Skeletal muscle cell (primary cell): ENCODE results near the gene MTCP1.
A peak's percentile ranks its signal among the peaks of the same experiment; 100 is the strongest.

Source experiments
- DNase-seq: peaks from one replicate; pipeline ENCODE4 v3.0.0-alpha.2; 2010; ENCODE audit warnings: low read depth
- H3K4me3 ChIP-seq: 2 replicates; pipeline ENCODE4 v1.5.1; 2011; ENCODE audit warnings: low read depth, mild to moderate bottlenecking, control low read depth, low read length, moderate library complexity

Gene MTCP1

DNA sequence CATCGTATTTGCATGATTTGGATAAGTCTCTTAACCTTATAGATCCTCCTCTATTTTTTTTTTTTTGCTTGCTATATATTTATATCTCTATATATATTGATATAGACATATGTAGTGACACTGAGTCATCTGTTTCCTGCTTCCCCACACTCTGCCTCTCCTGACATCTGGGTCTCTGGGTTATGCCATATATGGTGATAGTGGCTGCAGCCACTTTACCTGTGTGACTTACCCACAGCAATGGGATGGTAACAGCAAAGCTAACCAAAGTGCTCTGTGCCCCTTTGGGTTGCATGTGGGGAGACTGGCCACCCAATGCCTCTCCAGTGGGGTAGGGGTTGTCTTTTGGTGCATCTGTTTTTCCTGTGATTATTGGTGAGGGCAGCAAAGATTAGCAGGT lies 14.5 kb downstream of the MTCP1 start:
- DNase-seq, result no peak

DNA sequence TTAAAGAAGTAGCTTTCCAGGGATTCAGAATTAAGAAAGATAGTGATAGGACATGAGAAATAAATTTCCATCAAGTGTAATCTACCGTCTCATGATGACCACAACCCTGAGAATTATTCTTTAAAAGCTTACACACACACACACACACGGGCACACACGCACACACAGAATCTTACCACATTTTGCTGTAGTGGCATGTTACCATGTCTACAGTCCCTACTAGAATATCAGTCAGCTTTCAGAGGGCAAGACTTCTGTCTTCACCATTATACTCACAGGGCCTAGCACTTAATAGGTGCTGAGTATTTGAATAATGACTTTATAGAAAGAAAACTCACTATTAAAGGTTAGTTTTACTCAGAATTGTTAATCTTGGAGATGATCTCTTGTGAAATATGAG lies 15.4 kb downstream of the MTCP1 start:
- H3K4me3 ChIP-seq, result no peak overlapping the region
- no peak for DNase-seq

More for the DNA sequence above, 14.5 kb downstream of the MTCP1 start:
- H3K4me3 ChIP-seq, result no peak overlapping the region

DNA sequence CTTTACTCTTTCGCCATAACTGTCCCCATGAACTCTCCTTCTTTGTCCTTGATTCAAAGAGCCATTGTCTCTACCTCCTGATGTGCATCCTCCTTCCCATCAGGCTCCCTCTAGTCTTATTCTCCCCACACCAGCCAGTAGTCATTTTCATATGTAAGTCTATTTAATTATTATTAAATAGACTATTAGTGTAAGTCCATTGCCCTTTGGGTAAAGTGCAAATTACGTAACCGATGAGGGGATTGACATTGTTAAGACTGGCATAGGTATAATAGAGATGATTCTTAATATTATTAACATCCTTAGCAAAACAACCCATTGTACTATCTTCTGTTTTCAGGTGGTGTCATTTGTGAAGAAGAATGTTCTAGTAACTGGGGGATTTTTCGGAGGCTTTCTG lies 16.7 kb downstream of the MTCP1 start:
- no peak overlapping the region for H3K4me3 ChIP-seq
- no peak for DNase-seq

DNA sequence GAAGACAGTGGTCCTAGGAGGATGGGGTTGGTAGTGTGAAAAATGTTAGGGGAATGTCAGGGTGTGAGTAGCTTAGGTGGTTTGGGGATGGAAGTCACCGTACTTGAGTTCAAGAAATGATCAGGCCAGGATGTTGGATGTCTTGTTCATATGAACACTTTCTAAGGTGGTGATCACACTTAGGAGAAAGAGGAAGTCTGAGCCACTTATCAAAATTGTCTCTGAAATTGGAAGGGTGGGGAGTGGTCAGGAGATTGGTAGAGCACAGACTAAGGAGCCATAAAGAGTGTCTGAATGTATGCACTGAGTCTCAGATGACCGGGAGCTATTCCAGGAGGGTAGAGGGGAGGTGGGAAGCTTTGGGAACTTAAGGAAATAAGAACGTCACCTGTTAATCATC lies 17.3 kb downstream of the MTCP1 start:
- H3K4me3 ChIP-seq, result no peak overlapping the region
- DNase-seq, result no peak

DNA sequence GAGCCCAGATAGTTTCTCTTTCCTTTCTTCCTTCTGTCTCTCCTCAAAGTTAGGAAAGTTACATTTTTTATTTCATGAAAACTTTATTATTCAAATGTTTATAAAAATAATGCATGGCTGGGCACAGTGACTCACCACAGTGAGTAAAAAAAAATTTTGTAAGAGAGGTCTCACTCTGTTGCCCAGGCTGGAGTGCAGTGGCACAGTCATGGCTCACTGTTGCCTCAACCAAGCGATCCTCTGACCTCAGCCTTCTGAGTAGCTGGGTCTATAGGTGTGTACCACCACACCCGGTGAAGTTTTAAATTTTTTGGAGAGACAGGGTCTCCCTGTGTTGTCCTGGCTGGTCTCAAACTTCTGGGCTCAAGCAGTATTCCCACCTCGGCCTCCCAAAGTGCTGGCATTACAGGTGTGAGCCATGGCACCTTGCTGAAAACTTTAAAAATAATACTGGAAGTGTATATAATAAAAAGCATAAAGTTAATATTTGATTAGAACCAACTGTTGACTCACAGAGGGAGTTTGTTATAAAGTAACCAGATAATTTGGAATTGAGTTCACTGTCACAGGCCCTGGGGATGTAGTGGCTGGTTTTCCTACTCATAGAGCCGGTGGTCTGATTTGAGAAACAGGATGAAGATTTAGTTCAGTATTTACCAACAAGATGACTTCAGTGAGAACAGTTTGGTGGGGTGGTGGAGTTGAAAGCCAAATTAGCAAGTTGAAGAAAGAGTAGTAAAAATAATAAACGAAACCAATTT lies 18.0 kb downstream of the MTCP1 start:
- DNase-seq, result no peak
- no peak overlapping the region for H3K4me3 ChIP-seq

DNA sequence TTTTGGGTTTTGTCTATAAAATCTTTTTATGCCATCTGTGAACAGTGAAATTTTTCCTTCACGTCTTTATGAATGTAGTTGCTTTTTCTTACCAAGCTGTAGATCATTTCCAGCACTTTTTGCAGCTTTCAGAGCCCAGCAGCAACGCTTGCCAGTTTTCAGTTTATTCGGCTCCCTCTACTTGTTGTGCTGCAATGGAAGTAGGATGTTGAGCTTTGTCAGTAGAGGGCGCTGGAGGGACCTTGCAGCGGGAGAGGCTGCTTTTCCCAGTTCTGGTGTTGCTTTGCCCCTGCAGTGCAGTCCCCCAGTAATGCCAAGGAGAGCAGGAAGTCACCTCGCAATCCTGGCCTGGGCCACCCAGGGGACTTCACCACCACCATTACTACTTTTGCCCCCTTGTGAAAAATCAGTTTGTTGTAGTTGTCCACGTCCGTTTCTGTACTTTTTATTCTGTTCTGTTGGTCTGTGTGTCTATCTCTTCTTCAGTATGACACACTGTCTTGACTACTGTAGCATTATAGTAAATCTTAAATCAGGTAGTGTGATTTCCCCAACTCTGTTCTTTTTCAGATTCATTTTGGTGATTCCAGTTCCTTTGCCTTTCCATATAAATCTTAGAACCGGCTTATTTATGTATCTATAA lies 21.8 kb downstream of the MTCP1 start:
- no peak overlapping the region for H3K4me3 ChIP-seq
- DNase-seq, result no peak

DNA sequence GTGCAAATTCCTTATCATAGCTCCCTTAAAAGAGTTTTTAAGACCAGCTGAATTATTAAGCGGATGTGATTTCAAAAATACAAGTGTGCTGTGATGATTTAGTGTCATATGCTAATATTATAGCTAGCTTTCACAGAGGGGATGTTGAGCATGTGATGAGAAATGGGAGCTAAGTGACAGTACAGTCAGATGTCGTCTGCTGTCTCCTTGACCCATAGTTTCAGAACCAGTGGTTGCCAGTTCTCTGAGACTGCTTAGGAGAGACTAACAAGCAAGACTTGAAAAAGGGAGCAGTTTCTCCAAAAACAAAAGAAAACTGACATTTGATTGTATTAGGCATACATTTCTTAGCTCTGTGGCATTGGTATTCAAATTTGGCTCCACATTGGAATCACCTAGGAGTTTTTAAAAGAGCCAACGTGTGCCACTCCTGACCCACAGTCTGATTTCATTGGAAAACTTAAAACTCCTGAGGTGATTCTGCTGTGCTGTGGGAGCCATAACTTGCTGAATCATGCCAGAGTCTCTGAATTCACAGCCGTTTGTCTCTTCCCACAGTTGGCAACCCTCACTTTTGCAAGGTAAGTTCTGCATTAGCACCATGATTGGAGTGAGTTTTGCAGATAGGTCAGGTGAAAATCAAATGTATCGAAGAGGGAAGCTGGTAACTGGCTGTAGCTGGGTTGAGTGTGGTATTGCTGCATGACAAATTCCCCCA lies 24.0 kb downstream of the MTCP1 start:
- H3K4me3 ChIP-seq, result no peak overlapping the region
- no peak for DNase-seq

DNA sequence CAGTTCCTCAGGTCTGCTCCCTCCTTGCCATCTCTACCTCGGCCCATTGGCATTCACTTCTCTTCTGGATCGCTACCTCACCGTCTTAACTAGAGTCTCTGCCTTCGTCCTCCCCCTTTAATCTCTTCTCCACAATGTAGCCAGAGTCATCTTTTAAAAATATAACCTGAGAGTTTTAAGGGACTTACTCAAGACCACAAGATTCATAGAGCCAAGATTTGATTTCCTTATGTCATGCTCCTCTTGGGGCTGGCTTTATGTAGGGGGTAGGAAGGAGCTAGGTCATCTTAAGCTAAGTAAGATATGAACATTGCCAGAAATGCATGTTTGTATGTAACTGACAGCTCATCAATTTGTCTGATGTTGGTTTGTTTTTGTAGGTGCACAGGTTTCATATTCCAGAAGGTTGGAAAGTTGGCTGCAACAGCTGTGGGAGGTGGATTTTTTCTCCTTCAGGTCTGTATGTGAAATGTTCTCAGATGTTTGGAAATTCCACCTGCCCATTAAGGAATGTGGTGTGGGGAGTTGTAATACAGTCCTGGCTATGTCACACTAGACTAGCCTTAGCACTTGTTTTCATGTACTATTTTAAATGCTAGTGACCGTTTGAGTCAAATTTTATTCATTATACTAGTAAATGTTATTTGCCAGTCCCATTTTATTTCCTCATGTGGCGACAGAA lies 24.7 kb downstream of the MTCP1 start:
- H3K4me3 ChIP-seq, result no peak overlapping the region
- no peak for DNase-seq

DNA sequence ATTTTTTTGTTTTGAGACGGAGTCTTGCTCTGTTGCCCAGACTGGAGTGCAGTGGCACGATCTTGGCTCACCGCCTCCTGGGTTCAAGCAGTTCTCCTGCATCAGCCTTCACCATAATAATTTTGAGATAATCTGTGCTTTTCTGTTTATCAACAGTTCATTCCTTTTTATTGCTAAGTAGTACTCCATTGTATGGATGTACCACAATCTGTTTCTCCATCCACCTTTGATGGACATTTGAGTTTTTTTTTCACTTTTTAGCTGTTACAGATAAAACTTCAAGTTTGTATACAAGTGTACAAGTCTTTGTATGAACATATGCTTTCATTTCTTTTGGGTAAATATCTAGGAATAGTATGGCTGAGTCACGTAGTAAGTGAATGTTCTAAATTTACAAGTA lies 35.2 kb downstream of the MTCP1 start:
- no peak overlapping the region for H3K4me3 ChIP-seq
- DNase-seq, result no peak

DNA sequence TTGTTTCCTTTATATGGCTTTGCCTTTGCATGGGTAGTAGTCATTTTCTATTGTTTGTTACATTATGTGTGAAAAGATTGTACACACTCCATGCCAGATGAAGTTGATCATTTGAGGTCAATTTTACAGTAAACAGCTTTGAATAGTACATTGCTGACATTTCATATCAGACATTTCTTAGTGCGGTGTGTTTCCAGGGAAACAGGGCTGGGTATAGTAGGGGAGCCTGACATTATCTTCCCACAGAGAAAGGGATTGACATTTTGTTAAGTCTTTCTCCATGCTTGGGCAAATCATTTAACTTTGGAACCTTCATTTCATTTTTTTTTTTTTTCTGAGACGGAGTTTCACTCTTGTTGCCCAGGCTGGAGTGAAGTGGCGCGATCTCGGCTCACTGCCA lies 39.3 kb downstream of the MTCP1 start:
- no peak for DNase-seq
- no peak overlapping the region for H3K4me3 ChIP-seq

DNA sequence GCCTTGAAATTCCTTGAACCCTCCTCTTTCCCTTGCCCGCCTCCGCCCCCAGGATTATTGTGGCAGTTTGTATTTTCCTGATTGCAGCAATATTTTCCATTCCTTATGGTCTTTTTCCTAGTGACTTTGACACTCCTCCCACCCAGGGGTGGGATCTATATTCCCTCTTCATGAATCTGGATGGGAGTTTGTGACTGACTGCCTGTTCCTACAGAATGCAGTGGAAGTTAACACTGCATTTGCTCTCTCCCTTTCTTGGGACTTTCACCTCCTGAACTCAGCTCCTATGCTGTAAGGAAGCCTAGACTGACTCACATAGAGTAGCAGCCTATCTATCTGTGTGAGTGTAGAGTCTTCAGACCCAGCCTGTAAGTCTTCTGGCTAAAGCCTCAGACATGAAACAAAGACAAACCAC lies 42.1 kb downstream of the MTCP1 start:
- DNase-seq, result no peak
- H3K4me3 ChIP-seq, result no peak overlapping the region

DNA sequence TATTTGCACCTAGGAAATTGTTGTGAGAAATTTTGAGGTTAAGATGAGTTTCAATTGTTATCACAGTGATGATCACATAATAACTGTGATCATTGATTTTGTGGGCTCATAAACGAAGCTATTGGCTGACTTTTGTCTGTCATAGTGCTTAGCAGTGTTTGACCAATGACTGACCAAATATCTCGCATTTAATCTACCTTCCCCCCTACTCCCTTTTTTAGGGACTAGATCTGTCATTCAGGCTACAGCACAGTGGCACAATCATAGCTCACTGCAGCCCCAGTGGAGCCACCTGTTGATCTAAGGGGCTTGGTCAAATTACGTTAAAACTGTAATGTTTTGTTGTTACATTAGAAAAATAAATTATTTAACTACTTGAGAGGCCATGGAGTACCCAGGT lies 42.8 kb downstream of the MTCP1 start:
- no peak for DNase-seq
- H3K4me3 ChIP-seq, result peak overlapping the region; percentile 67

DNA sequence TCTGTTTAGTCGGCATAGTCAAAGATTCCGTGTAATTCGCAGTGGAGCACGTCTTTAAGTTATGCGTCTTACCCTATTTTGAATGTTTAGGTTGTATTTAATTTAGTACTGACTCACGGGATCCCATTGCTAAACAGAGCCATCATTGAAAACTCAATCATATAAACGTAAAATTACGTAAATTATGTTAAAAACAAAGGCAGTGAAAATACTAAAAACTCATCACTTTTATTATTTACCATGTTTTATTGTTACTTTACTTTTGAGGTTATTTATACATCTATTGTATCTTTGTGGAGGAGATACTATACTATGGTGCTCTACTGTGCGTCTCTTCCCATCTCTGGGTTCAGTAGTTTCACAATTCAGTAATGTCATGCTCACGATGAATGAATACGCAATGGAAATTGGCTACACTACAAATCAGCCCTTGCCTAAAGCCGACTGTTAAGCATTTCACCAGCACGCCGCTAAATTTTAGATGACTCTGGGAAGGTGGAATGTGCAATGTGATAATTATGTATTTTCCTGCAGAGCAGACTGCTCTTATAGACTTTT lies 43.3 kb downstream of the MTCP1 start:
- DNase-seq, result no peak
- H3K4me3 ChIP-seq, result peak overlapping the region; percentile 67

DNA sequence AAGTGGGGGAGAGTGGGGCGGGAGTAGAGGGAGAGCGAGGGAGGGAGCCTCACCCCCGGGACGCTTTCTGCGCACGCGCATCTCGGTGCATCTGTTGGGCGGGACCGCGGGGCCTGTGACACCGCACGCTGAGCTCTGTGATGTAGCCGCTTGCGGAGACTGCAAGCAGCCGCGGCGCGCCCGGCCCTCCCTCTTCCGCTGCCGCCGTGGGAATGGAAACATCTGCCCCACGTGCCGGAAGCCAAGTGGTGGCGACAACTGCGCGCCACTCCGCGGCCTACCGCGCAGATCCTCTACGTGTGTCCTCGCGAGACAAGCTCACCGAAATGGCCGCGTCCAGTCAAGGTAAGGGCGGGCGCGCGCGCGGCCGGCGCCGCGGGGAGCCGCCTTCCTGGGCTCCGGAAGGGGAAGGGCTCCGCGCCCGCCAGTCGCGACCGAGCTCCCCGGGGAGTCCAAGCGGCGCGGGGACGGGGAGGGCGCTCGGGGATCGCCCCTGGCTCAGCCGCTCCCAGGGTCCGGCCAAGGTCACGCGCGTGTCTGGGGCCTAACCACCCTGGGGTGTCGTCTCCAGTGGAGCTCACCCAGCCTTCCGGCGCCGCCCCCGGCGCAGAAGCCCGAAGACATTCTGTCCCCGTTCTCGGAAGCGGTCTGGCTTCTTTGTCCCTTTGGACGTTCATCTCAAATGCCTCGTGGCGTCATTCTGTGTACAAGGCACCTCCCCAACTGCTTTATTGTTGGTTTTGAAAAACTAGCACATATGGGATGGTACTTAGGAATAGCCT lies 44.0 kb downstream of the MTCP1 start, which contains the start of gene FUNDC2:
TSS of gene FUNDC2 (plus strand) at position 118 of the 782 bp plus-strand sequence. CDS start at position 213, 95 bp downstream.
- DNase-seq, result peak; percentile 80

DNA sequence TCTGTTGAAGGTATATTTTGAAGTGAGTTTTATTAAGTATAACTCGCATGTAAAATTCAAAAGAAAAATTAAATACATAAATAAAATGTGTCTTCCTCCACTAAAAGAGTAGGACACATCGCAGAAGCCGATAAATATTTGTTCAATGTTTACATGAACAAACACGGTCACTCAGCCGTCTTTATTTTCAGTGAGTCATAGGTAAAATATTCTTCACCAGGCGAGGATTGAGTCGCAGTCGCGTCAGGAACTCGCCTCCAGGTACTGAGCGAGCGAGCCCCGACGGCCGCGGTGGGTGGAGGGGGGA lies 44.6 kb downstream of the MTCP1 start:
- no peak for DNase-seq

More for the DNA sequence above, 44.0 kb downstream of the MTCP1 start, which contains the start of gene FUNDC2:
- peak within 1 kb of the TSS; percentile 67 for H3K4me3 ChIP-seq

DNA sequence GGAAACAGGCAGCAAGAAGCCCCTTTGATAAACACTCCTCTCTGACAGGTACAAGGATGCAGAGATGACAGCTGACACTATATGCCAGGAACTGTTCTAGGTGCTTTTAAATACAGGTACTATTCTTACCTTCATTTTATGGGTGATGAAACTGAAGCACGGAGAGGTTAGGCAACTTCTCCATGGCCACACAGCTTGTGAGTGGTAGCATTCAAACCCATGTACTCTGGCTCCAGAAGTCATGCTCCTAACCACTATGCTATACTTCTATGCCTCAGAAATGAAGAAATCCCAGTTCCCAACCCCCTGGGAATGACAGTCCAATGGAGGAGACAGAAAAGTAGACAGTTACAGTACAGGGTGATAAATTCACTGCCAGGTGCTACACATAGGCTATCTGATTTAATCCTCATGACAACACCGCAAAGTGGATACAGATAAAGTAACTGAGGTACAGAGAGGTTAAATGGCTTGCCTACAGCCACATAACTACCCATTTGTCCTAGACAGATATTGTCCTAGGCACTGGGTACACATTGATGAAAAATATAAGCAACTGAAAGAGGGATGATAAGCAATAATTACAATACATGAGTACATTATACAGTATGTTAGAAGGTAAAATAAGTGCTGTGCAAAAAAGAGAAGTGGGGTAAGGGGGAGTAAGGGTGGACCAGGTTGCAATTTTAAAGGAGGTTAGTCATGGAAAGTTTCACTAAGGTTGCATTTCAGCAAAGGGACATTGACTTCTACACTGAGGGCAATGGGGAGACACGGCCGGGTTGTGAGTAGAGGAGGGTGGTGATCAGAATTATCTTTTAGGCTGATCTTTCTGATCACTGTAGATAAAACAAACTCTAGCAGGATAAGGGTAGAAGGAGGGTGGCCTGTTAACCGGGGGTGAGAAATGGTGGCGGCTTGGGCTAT lies 46.8 kb downstream of the MTCP1 start:
- no peak overlapping the region for H3K4me3 ChIP-seq
- DNase-seq, result no peak

More for the DNA sequence above, 44.6 kb downstream of the MTCP1 start:
- H3K4me3 ChIP-seq, result peak overlapping the region; percentile 67

DNA sequence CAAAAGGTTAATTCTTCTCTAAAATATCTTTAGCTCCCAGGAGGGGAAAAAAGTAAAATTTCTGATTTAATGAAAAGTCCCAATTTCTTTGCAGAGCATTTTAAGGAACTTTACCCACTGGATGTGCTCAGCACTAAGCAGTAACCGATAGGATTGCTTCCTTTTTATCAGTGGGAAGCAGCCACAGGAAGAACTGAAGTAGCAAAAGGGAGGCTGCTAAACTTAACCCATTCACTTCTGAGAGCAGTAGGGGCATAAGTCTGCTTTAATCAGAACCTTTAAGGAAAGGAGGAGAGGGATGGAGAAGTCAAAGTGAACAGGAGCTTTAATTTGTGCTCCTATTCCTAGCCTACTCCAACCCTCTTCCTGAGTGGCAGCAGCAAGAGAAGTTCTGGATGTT lies 48.4 kb downstream of the MTCP1 start, which contains the start of gene F8:
TSS of gene F8 (minus strand) at position 139 of the 400 bp plus-strand sequence. CDS start 171 bp downstream, outside the sequence.
- no peak for DNase-seq
- no peak within 1 kb of the TSS for H3K4me3 ChIP-seq

DNA sequence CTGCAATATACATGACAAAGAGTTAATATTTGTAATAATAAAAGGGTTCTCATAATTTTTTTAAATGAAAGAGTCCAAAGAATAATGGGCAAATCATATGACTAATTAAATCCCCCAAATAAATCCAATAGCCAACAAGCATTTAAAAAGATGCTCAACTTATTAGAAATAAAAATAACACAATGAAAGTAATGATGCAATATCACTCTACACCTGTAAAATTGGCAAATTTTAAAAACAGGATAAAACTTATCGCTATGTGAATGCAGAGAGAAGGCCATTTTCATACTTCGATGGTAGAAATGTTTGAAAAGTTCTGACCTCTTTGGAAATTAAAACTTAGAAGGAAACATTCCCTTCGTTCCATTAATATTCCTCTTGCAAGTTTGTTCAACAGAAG lies 50.3 kb downstream of the MTCP1 start:
- no peak overlapping the region for H3K4me3 ChIP-seq
- no peak for DNase-seq
